Mesenchymal stem cell (in vitro differentiated cells and primary cell): Measurements from ENCODE around the gene DSN1.

Experiments
- DNase-seq: peaks from one replicate; pipeline ENCODE4 v3.0.0-alpha.2; 2013
- H2AFZ ChIP-seq: one replicate; pipeline ENCODE4 v1.6.1; 2013; ENCODE audit warnings: low read depth, mild to moderate bottlenecking, control low read depth, inconsistent platforms, low read length, moderate library complexity
- H2AK5ac ChIP-seq: 2 replicates; pipeline ENCODE4 v1.6.1; 2013; ENCODE audit warnings: low read length, moderate library complexity, mild to moderate bottlenecking, inconsistent platforms; ENCODE audit not compliant: severe bottlenecking
- H2BK120ac ChIP-seq: one replicate; pipeline ENCODE4 v1.6.1; 2013; ENCODE audit warnings: low read depth, mild to moderate bottlenecking, inconsistent platforms, low read length, moderate library complexity
- H2BK12ac ChIP-seq, 2 experiments: one replicate each; pipeline ENCODE4 v1.6.1; 2013; ENCODE audit warnings: inconsistent platforms in 2 of 2, low read length in 2 of 2, mild to moderate bottlenecking in 2 of 2, moderate library complexity in 2 of 2, control low read depth in 1 of 2
- H2BK15ac ChIP-seq: one replicate; pipeline ENCODE4 v1.6.1; 2013; ENCODE audit warnings: mild to moderate bottlenecking, low read depth, inconsistent platforms; ENCODE audit not compliant: poor library complexity, severe bottlenecking
- H2BK5ac ChIP-seq: 2 replicates; pipeline ENCODE4 v1.6.1; 2013; ENCODE audit warnings: low read depth, mild to moderate bottlenecking, low read length, control low read depth, inconsistent platforms; ENCODE audit not compliant: poor library complexity, severe bottlenecking
- H3K14ac ChIP-seq, 2 experiments: one replicate each; pipeline ENCODE4 v1.6.1; 2013; ENCODE audit warnings: inconsistent platforms in 2 of 2, low read length in 2 of 2, control low read depth in 1 of 2, mild to moderate bottlenecking in 1 of 2, moderate library complexity in 1 of 2
- H3K18ac ChIP-seq, 2 experiments: one replicate each; pipeline ENCODE4 v1.6.1; 2013; ENCODE audit warnings: inconsistent platforms in 2 of 2, low read length in 2 of 2, control low read depth in 1 of 2, low read depth in 1 of 2, mild to moderate bottlenecking in 1 of 2
- H3K23ac ChIP-seq, 2 experiments: one replicate each; pipeline ENCODE4 v1.6.1; 2013; ENCODE audit warnings: inconsistent platforms in 2 of 2, low read length in 2 of 2, mild to moderate bottlenecking in 2 of 2, moderate library complexity in 2 of 2, control low read depth in 1 of 2
- H3K27ac ChIP-seq: 2 replicates; pipeline ENCODE4 v1.5.1; 2013; ENCODE audit warnings: mild to moderate bottlenecking, moderate library complexity, low read length, control low read depth, inconsistent platforms; ENCODE audit not compliant: poor library complexity, severe bottlenecking
- H3K27me3 ChIP-seq, 2 experiments: 2 replicates each; pipeline versions ENCODE4 v1.6.1 to v1.7.0; 2013; ENCODE audit warnings: low read length in 2 of 2, mild to moderate bottlenecking in 2 of 2, moderate library complexity in 2 of 2, control low read depth in 1 of 2, inconsistent platforms in 1 of 2; ENCODE audit not compliant: control insufficient read depth in 1 of 2, insufficient read depth in 1 of 2
- H3K36me3 ChIP-seq, 2 experiments: 2 replicates each; pipeline versions ENCODE4 v1.6.1 to v1.7.0; 2013; ENCODE audit warnings: low read length in 2 of 2, control low read depth in 1 of 2, inconsistent platforms in 1 of 2, low read depth in 1 of 2, mild to moderate bottlenecking in 1 of 2; ENCODE audit not compliant: insufficient read depth in 2 of 2, control insufficient read depth in 1 of 2
- H3K4ac ChIP-seq, 2 experiments: one replicate each; pipeline ENCODE4 v1.6.1; 2013; ENCODE audit warnings: inconsistent platforms in 2 of 2, low read length in 2 of 2, mild to moderate bottlenecking in 2 of 2, moderate library complexity in 2 of 2, control low read depth in 1 of 2, low read depth in 1 of 2
- H3K4me1 ChIP-seq: 2 replicates; pipeline ENCODE4 v1.6.1; 2013; ENCODE audit warnings: low read depth, low read length, control low read depth; ENCODE audit not compliant: control insufficient read depth, insufficient read depth
- H3K4me2 ChIP-seq: 2 replicates; pipeline ENCODE4 v1.6.1; 2013; ENCODE audit warnings: low read length, mild to moderate bottlenecking, inconsistent platforms; ENCODE audit not compliant: poor library complexity, severe bottlenecking
- H3K4me3 ChIP-seq, 2 experiments: 2 replicates each; pipeline versions ENCODE4 v1.5.1 to v1.7.0; 2013; ENCODE audit warnings: low read length in 2 of 2, mild to moderate bottlenecking in 2 of 2, control low read depth in 1 of 2, low read depth in 1 of 2; ENCODE audit not compliant: insufficient read depth in 1 of 2
- H3K79me1 ChIP-seq: replicated peaks from 2 replicates; pipeline ENCODE4 v1.6.1; 2013; ENCODE audit warnings: mild to moderate bottlenecking, control low read depth, low read length, inconsistent platforms; ENCODE audit not compliant: poor library complexity, severe bottlenecking
- H3K9ac ChIP-seq: 2 replicates; pipeline ENCODE4 v1.7.0; 2013; ENCODE audit warnings: mild to moderate bottlenecking, low read length, moderate library complexity
- H3K9me3 ChIP-seq: 2 replicates; pipeline ENCODE4 v1.7.0; 2013; ENCODE audit warnings: mild to moderate bottlenecking, low read length; ENCODE audit not compliant: control insufficient read depth
- H4K8ac ChIP-seq: one replicate; pipeline ENCODE4 v1.6.1; 2013; ENCODE audit warnings: inconsistent platforms, mild to moderate bottlenecking, low read length, moderate library complexity
- H4K91ac ChIP-seq: one replicate; pipeline ENCODE4 v1.6.1; 2013; ENCODE audit warnings: mild to moderate bottlenecking, low read length, inconsistent platforms
- whole genome bisulfite sequencing: methylation state at CpG from one replicate; pipeline ENCODE4 v1.1.7; 2013; ENCODE audit warnings: mixed read lengths; 5-methylcytosine and 5-hydroxymethylcytosine counted together

Gene DSN1

DNA sequence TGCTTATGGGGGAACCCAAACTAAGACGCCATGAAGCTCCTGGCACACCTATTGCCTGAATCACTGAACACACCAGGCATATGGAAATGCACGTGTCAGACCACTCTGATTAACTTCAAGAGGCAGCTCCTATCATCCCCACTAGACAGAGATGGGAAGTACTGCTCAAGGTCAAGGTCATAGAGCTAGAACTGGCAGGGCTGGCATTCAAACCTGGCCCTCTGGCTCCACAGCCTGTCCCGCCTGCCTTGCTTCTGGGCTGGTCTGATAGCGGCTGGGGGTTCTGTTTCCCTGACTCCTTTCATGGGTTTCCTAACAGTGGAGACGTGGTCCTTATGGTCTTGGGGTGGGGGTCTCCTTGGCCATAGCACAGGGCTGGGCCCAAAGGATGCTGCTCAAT is 22.6 kb upstream of the DSN1 start:
- H3K9me3 ChIP-seq = no peaks in the 10 kb centered on the region
- H2BK12ac ChIP-seq = no peak overlapping the region
- no peak overlapping the region for H2AFZ ChIP-seq
- no peak overlapping the region for H3K4ac ChIP-seq
- H3K9ac ChIP-seq = no peak overlapping the region
- no peak overlapping the region for H2BK15ac ChIP-seq
- no peak overlapping the region for H2BK5ac ChIP-seq
- peaks cover 74 to 87% of the 10 kb centered on the region in 2 experiments for H3K36me3 ChIP-seq
- H3K79me1 ChIP-seq = peaks cover 28% of the 10 kb centered on the region
- H3K14ac ChIP-seq = no peak overlapping the region
- H4K91ac ChIP-seq = no peak overlapping the region
- no peak overlapping the region for H2AK5ac ChIP-seq
- no peak overlapping the region for H3K18ac ChIP-seq
- no peaks in the 10 kb centered on the region for H3K27me3 ChIP-seq
- DNase-seq = no peak
- no peak overlapping the region for H3K4me3 ChIP-seq
- H2BK120ac ChIP-seq = no peak overlapping the region
- no peak overlapping the region for H3K23ac ChIP-seq
- no peak overlapping the region for H3K4me2 ChIP-seq
- H4K8ac ChIP-seq = no peak overlapping the region
- 100% methylated on average over 5 of the region's 5 CpGs for WGBS
- H3K27ac ChIP-seq = no peak overlapping the region
- H3K4me1 ChIP-seq = peaks cover 1% of the 10 kb centered on the region

DNA sequence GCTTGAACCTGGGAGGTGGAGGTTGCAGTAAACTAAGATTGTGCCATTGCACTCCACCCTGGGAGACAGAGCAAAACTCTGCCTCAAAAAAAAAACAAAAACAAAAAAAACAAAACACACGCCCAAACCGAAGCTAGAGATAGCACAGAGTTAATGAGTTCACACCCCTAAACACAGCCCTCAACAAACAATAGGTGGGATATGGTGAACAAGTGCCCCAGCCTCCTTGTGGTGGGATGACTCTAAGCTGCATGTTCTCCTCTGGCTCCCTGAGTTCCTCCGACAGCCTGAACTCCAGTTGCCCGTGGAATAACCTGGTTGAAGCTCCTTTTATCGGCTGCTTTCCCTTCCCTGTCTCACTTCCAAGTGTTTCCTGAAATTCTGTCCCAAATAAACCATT is 22.1 kb upstream of the DSN1 start:
- no peak overlapping the region for H2BK15ac ChIP-seq
- no peak overlapping the region for H3K14ac ChIP-seq
- H3K4me3 ChIP-seq = no peak overlapping the region
- H3K9me3 ChIP-seq = no peaks in the 10 kb centered on the region
- WGBS = 91% methylated on average over 5 of the region's 5 CpGs
- H4K91ac ChIP-seq = no peak overlapping the region
- no peak overlapping the region for H2BK12ac ChIP-seq
- no peaks in the 10 kb centered on the region for H3K27me3 ChIP-seq
- H3K23ac ChIP-seq = no peak overlapping the region
- H3K79me1 ChIP-seq = peaks cover 27% of the 10 kb centered on the region
- H3K36me3 ChIP-seq = peaks cover 70 to 84% of the 10 kb centered on the region in 2 experiments
- H2AK5ac ChIP-seq = no peak overlapping the region
- no peak overlapping the region for H3K9ac ChIP-seq
- H3K27ac ChIP-seq = no peak overlapping the region
- no peak overlapping the region for H3K18ac ChIP-seq
- no peak overlapping the region for H3K4me2 ChIP-seq
- H3K4me1 ChIP-seq = peaks cover 1% of the 10 kb centered on the region
- H2BK5ac ChIP-seq = no peak overlapping the region
- no peak overlapping the region for H3K4ac ChIP-seq
- H2AFZ ChIP-seq = no peak overlapping the region
- no peak overlapping the region for H2BK120ac ChIP-seq
- no peak for DNase-seq
- H4K8ac ChIP-seq = no peak overlapping the region

DNA sequence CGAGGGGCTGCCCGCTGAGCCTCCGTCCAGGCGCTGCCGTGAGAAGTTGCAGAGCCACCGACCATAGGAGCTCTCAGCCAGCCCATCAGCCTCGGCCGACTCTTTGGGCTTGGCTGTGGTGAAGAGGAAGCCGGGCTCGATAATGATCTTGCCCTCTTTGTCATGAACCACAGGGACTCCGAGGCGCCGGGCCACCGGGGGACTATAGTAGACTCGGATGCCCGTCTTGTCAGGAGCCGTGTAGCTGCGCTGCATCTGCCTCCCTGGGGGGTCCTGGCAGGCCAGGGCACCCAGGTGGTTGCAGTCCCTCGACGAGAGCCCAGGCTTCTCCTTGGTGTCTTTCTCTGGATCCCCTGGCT is 20.5 kb upstream of the DSN1 start:
- Histone ChIP-seq H3K36me3 (peaks cover 60 to 73% of the 10 kb centered on the region in 2 experiments), H2BK15ac (no peak overlapping the region), H3K14ac (no peak overlapping the region), H3K9ac (no peak overlapping the region), H2AFZ (no peak overlapping the region), H3K4ac (no peak overlapping the region), H3K4me1 (peaks cover 1% of the 10 kb centered on the region), H4K91ac (no peak overlapping the region), H3K4me2 (no peak overlapping the region), H3K4me3 (no peak overlapping the region), H2BK5ac (no peak overlapping the region), H2BK120ac (no peak overlapping the region), H3K9me3 (no peaks in the 10 kb centered on the region), H3K18ac (no peak overlapping the region), H4K8ac (no peak overlapping the region), H3K27me3 (no peaks in the 10 kb centered on the region), H2BK12ac (no peak overlapping the region), H2AK5ac (no peak overlapping the region), H3K23ac (no peak overlapping the region), H3K27ac (no peak overlapping the region), H3K79me1 (peaks cover 26% of the 10 kb centered on the region)
- no peak for DNase-seq
- WGBS = 99% methylated on average over 20 of the region's 20 CpGs

DNA sequence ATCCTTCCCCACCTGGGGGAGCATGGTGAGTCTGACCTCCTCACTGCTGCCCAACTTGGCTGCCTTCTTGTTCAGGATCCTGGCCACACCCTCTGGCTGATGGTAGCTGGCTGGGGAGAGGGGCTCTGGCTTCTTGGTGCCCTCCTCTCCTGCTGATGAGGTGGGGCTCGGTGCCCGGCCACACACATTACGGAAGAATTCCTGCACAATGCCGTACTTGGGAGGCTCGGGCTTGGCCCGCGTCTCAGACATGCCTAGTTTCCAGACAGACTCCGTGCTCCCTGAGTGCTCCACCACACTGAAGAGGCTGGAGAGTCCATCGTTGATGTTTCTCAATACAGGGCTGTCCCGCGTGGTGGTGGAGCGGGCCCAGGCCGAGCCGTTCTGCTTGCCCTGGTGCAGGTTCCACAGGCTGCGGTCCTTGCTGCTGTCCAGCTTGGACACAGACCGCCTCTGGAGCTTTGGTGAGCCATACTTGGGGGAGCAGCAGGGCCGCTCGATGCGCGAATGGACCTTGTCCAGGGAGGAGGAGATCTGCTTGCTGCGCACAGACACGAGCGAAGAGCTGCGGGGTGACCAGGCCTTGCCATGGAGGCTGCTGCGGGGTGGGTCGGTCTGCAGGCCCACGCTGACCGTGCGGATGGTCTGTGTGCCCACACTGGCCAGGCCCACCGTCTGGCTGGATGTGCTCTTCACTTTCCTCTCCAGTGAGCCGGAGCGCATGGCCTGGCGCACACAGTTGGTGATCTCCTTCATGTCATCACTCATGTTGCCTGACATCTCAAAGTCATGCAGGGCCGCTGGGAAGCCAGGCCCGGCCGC is 19.9 kb upstream of the DSN1 start:
- no peak overlapping the region for H3K14ac ChIP-seq
- no peak overlapping the region for H2BK5ac ChIP-seq
- no peak overlapping the region for H2BK15ac ChIP-seq
- H2AFZ ChIP-seq = no peak overlapping the region
- no peaks in the 10 kb centered on the region for H3K27me3 ChIP-seq
- H3K27ac ChIP-seq = no peak overlapping the region
- H2AK5ac ChIP-seq = peak overlapping the region; percentile 26
- no peak overlapping the region for H3K4me3 ChIP-seq
- DNase-seq = no peak
- H3K9me3 ChIP-seq = no peaks in the 10 kb centered on the region
- no peak overlapping the region for H3K18ac ChIP-seq
- peaks cover 54 to 72% of the 10 kb centered on the region in 2 experiments for H3K36me3 ChIP-seq
- H3K4me1 ChIP-seq = peaks cover 1% of the 10 kb centered on the region
- WGBS = 99% methylated on average over 36 of the region's 36 CpGs
- H3K4me2 ChIP-seq = no peak overlapping the region
- H4K8ac ChIP-seq = no peak overlapping the region
- peak overlapping the region in 1 of 2 experiments; percentile 34 for H3K23ac ChIP-seq
- no peak overlapping the region for H3K9ac ChIP-seq
- H2BK120ac ChIP-seq = no peak overlapping the region
- H4K91ac ChIP-seq = no peak overlapping the region
- H2BK12ac ChIP-seq = no peak overlapping the region
- H3K4ac ChIP-seq = no peak overlapping the region
- peaks cover 25% of the 10 kb centered on the region for H3K79me1 ChIP-seq
